ENCODE results near the gene TTC39C.

GRCh38 chr18:23983112-23983511 is 31.4 kb upstream of the TTC39C start:
- TF ChIP-seq EZH2 (IDR thresholded peaks at IDR 0.05; ENCODE audit: borderline replicate concordance): no peak
- TF ChIP-seq, protein P1, sequence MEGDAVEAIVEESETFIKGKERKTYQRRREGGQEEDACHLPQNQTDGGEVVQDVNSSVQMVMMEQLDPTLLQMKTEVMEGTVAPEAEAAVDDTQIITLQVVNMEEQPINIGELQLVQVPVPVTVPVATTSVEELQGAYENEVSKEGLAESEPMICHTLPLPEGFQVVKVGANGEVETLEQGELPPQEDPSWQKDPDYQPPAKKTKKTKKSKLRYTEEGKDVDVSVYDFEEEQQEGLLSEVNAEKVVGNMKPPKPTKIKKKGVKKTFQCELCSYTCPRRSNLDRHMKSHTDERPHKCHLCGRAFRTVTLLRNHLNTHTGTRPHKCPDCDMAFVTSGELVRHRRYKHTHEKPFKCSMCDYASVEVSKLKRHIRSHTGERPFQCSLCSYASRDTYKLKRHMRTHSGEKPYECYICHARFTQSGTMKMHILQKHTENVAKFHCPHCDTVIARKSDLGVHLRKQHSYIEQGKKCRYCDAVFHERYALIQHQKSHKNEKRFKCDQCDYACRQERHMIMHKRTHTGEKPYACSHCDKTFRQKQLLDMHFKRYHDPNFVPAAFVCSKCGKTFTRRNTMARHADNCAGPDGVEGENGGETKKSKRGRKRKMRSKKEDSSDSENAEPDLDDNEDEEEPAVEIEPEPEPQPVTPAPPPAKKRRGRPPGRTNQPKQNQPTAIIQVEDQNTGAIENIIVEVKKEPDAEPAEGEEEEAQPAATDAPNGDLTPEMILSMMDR (IDR thresholded peaks at IDR 0.05; ENCODE audit: poor library complexity): no peak
